Aorta (tissue), 5 donors: ENCODE results near the gene ARHGAP20. TPM values are rescaled to one million over a fixed set of nuclear protein-coding genes. Genes with fewer than 3 reads are reported as not detected.

Experiments
- ATAC-seq: fragments of 200-7000 bp; cut with Tn5 transposase; one replicate; pipeline ENCODE4 v1.9.1; 2022; ENCODE audit warnings: moderate library complexity; ENCODE audit not compliant: low FRiP score
- DNase-seq, 2 donors: peaks; one replicate each; pipeline ENCODE4 v3.0.0-alpha.2; 2020
- H3K27ac ChIP-seq, 2 donors: one replicate each; pipeline ENCODE4 v1.5.1; 2013; ENCODE audit warnings: low read length in 2 of 2, mild to moderate bottlenecking in 2 of 2, moderate library complexity in 2 of 2, control low read depth in 1 of 2, inconsistent platforms in 1 of 2, low read depth in 1 of 2
- H3K27me3 ChIP-seq, 2 donors: one replicate each; pipeline ENCODE4 v1.6.1; 2013; ENCODE audit warnings: control low read depth in 1 of 2, low read length in 1 of 2, mild to moderate bottlenecking in 1 of 2, moderate library complexity in 1 of 2; ENCODE audit not compliant: insufficient read depth in 2 of 2, control insufficient read depth in 1 of 2
- H3K36me3 ChIP-seq, 2 donors: one replicate each; pipeline ENCODE4 v1.6.1; 2013; ENCODE audit warnings: control low read depth in 1 of 2, low read length in 1 of 2, mild to moderate bottlenecking in 1 of 2; ENCODE audit not compliant: insufficient read depth in 2 of 2, control insufficient read depth in 1 of 2
- H3K4me1 ChIP-seq, 2 donors: one replicate each; pipeline ENCODE4 v1.6.1; 2013; ENCODE audit warnings: low read length in 2 of 2, control low read depth in 1 of 2, mild to moderate bottlenecking in 1 of 2, moderate library complexity in 1 of 2; ENCODE audit not compliant: insufficient read depth in 2 of 2, control insufficient read depth in 1 of 2
- H3K4me3 ChIP-seq, 2 donors: one replicate each; pipeline ENCODE4 v1.5.1; 2013; ENCODE audit warnings: low read length in 2 of 2, control low read depth in 1 of 2, mild to moderate bottlenecking in 1 of 2
- H3K9me3 ChIP-seq: one replicate; pipeline ENCODE4 v1.6.1; 2013; ENCODE audit warnings: mild to moderate bottlenecking, low read length; ENCODE audit not compliant: control insufficient read depth
- WGBS, 2 donors: extraction: QIAGEN DNeasy Blood & Tissue Kit; methylation state at CpG; one replicate each; pipeline ENCODE4 v1.1.7; 2013; 5-methylcytosine and 5-hydroxymethylcytosine counted together
- intact Hi-C, 2 donors: fragments of 100-400 bp; cut with DNase I; formaldehyde crosslinking; loops; one replicate each; pipeline versions ENCODE4 v1.14.2 to v1.15.0; 2022
- long read RNA-seq, 2 donors: library from polyadenylated mRNA; unstranded; transcript quantifications; one replicate each; pipeline ENCODE4 v2.0.0, GENCODE V29; 2020 to 2021
- polyA plus RNA-seq, 2 donors: library from polyadenylated mRNA; stranded (reverse); fragments of 200-250 nt; gene quantifications; one replicate each; pipeline ENCODE4 v1.2.3, GENCODE V29; 2013
- total RNA-seq, 2 donors: library from RNA; stranded (reverse); fragmentation: NEBNext Ultra II Directional; extraction: Animal tissue kit (Norgen Biotek cat#: 25700); gene quantifications; one replicate each; pipeline ENCODE4 v1.2.1, GENCODE V29; 2021
- donor health status: healthy with polysubstance abuse.
- donor health status: Bipolar disorder and iron deficiency.
- donor health status: DM: no; HTN: no; CAD: no.
- donor health status: DM: no; HTN: no; CAD: no.
- donor health status: DM: yes; HTN: yes; CAD: no.

ARHGAP20 gene, protein sequence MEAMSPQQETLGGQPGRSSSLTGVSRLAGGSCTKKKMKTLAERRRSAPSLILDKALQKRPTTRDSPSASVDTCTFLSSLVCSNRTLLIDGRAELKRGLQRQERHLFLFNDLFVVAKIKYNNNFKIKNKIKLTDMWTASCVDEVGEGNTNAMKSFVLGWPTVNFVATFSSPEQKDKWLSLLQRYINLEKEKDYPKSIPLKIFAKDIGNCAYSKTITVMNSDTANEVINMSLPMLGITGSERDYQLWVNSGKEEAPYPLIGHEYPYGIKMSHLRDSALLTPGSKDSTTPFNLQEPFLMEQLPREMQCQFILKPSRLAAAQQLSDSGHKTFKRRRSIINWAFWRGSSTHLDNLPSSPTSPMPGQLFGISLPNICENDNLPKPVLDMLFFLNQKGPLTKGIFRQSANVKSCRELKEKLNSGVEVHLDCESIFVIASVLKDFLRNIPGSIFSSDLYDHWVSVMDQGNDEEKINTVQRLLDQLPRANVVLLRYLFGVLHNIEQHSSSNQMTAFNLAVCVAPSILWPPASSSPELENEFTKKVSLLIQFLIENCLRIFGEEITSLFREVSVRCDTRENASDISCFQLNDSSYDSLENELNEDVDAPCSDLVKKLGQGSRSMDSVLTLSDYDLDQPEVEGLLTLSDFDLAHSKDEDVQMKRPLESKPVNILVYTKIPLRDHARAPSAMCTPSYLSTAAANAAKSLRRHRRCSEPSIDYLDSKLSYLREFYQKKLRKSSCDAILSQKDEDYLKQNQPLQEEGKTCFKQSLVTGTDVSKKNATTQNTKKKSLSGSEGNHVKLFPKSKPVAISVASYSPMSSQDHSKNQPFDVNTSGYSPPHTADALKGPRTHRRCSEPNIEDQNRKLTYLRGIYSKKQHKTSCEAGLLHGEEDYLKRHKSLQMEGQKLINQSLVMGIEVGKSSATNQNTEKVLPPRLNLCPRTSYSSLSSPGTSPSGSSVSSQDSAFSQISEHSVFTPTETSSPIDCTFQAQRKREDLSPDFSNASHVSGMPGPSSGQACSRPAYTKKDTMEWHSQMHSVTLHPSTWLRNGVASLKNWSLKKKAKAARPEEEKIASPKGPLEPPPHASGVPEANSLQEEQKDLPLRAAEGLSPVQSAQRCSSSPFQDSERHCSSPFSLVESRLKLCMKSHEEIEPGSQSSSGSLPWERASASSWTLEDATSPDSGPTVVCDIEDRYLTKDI
- total RNA-seq (1 to 10 TPM; 3.5 to 5.1 TPM), polyA plus RNA-seq (1 to 10 TPM in 1 of 2 donors, under 1 TPM in 1; 0.63 to 1.3 TPM)
- long read RNA-seq, donor 1, partial matches to known transcripts: 3 of 5 reads
- long read RNA-seq, donor 1, other reads (novel, unspliced or antisense): 2 of 5 reads
- long read RNA-seq, donor 2, partial matches to known transcripts: 1 of 1 reads
- long read RNA-seq, donor 2, other reads (novel, unspliced or antisense): 0 of 1 reads

DNA sequence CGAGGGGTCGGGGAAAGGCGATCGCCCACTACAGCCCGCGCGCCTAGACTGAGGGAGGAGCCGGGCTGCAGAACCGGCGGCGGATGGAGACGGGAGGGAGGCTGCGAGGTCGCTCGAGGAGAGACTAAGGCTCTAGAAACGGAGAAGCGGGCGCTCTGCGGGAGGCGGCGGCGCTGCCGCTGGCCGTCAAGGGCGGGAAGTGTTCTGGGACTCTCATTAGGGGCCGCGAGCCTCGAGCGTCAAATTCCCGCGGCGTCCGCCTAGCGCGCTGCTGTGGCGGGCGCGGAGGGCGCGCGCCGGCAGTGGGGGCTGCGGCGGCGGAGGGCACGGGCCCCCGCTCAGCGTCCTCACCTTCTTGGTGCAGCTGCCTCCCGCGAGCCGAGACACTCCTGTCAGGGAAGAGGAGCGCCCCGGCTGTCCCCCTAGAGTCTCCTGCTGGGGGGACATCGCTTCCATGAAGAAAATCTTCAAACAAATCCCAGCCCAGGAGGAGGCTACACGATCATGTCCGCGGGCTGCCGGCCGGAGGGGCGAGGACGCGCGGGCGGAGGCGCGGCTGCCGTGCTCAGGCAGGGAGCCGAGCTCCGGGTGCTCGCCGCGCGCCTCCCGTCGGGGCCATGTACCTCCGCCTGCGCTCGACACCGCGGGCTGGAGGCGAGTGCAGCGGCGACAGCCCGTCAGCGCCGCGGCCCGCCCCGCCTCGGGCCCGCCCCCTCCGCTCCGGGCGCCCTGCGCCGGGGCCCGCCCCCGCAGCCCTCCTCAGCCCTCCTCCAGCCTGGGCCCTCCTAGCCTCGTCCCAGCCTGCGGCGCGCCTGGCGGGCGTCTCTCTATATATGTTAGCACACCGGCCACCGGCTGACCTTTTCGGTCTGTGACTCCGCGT lies at the start of gene ARHGAP20:
Gene ARHGAP20, minus strand, starts transcription at position 662 of the 883 bp plus-strand sequence. Its CDS starts 206 bp downstream, at position 456.
- Histone ChIP-seq H3K9me3 (no peaks in the 10 kb centered on the region), H3K4me3 (peak within 1 kb of the TSS; percentile 41 to 52), H3K36me3 (no peaks in the 10 kb centered on the region), H3K27ac (no peak within 1 kb of the TSS), H3K4me1 (no peaks in the 10 kb centered on the region), H3K27me3 (no peaks in the 10 kb centered on the region)
- 0 to 1% methylated on average over 57 to 109 of the region's 109 CpGs for WGBS, 2 donors
- DNase-seq (peak; percentile 85 to 92), ATAC-seq (peak; percentile 94)
- intact Hi-C loops: loop anchor here (10.0 kb wide), 2 partner anchors 513 to 523 kb away; no protein-coding TSS in a partner anchor

DNA sequence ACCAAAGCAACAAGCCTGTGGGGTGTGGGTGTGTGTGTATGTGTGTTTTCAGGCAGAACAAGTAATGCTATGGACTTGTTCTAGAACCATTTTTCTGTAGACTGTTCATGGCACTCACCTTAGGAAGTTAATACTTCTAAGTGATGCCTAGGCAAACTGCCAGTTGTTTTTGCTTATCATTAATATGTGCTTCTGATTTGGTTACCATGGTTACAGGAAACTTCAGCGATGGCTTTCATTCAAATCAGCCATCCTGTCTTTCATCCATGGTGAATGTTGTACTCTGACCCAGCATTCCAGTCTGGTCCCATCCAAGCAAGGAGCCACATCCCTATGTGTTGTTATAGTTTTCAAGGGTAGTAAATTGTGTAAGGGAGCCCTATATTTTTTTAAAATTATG lies 49.8 kb upstream of the ARHGAP20 start:
- Histone ChIP-seq H3K4me1 (peaks cover 0 to 5% of the 10 kb centered on the region in 2 donors), H3K36me3 (no peaks in the 10 kb centered on the region), H3K9me3 (no peaks in the 10 kb centered on the region), H3K27me3 (no peaks in the 10 kb centered on the region), H3K27ac (no peak overlapping the region), H3K4me3 (no peak overlapping the region)
- 45 to 55% methylated on average over 1 of the region's 1 CpG for WGBS, 2 donors
- no peak for ATAC-seq
- no peak for DNase-seq
- intact Hi-C loops: no loop called here

DNA sequence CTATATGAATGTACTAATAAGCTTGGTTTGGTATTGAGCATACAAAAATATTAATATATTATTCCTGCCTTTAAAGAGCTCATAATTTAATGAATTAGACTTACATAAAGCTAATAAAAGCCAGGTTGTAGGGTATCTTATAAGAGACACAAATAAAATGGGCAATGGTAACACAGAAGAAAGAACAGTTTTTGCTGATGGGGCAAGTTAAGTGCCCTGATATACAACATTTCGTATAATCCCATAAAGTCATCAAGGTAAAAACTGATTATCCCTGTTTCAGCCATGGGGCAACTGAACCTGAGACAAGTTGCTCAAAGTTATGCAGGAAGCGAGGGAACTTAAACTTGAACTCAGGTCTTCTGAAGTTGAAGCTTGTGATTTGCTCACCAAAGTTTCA lies 48.9 kb upstream of the ARHGAP20 start:
- Histone ChIP-seq H3K36me3 (no peaks in the 10 kb centered on the region), H3K4me3 (no peak overlapping the region), H3K4me1 (peaks cover 0 to 5% of the 10 kb centered on the region in 2 donors), H3K27ac (no peak overlapping the region), H3K9me3 (no peaks in the 10 kb centered on the region), H3K27me3 (no peaks in the 10 kb centered on the region)
- 96 to 98% methylated on average over 2 of the region's 2 CpGs for WGBS, 2 donors
- ATAC-seq: no peak
- DNase-seq: no peak
- intact Hi-C loops: no loop called here

DNA sequence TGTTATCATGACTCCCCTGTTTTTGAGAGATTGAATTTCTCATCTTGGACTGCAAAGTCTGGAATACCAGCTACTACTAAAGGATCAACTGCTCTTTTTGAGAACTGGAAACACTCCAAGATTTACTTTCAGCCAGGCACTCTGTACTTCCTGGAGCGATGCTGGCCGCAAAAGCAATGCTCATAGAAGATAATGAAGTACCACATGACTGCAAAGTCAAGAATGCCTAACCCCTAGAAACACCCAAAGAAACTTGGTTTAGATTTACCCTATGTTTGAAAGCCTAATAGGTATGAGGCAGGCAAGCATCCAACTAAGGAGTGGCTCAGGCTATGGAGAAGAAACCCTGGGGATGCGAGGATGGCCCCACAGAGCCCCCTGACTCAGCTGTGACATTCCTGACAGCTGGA lies 47.7 kb upstream of the ARHGAP20 start:
- ATAC-seq (no peak), DNase-seq (no peak)
- no peak overlapping the region for H3K27ac ChIP-seq
- H3K36me3 ChIP-seq: no peaks in the 10 kb centered on the region
- intact Hi-C loops: no loop called here
- peaks cover 0 to 5% of the 10 kb centered on the region in 2 donors for H3K4me1 ChIP-seq
- H3K9me3 ChIP-seq: no peaks in the 10 kb centered on the region
- 9 to 12% methylated on average over 3 of the region's 3 CpGs for WGBS, 2 donors
- H3K27me3 ChIP-seq: no peaks in the 10 kb centered on the region
- no peak overlapping the region for H3K4me3 ChIP-seq

DNA sequence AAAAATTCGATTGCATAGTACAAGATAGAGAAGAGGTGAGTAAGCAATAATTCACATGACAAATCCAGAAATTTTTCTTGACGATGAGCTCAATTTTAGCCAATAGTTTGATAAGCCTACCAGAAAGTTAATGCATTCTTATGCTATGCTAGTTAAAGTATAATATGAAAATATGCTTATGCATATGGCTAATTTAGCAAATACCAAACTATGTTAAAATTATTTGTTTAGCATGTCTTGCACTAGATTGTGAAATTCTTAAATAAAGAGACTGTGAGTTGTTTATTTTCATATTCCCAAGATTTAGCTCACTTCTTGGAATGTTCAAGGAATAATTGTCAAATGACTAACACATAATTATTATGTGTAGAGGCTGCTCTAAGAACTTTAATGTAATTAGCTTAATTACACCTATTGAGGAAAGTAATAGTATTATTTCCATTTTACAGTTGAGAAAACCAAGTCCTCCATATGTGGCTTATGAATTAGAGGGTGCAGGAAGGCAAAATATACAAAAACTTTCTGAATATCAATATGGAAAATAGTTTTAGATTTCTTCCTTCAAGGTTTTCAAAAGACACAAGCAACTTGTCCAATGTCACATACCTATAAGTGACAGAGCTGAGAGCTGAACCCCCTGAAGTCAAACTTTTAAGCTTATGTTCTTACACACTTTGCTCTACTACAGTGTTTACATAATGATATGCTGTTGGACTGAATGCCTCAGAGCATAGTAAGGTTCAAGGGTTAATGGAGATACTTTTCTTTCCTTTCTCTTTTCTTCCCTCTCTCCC lies 45.9 kb upstream of the ARHGAP20 start:
- Histone ChIP-seq H3K27ac (no peak overlapping the region), H3K4me3 (no peak overlapping the region), H3K4me1 (peaks cover 0 to 2% of the 10 kb centered on the region in 2 donors), H3K27me3 (no peaks in the 10 kb centered on the region), H3K9me3 (no peaks in the 10 kb centered on the region), H3K36me3 (no peaks in the 10 kb centered on the region)
- WGBS, 2 donors: 82 to 83% methylated on average over 2 of the region's 2 CpGs
- ATAC-seq (no peak), DNase-seq (no peak)
- intact Hi-C loops: no loop called here

DNA sequence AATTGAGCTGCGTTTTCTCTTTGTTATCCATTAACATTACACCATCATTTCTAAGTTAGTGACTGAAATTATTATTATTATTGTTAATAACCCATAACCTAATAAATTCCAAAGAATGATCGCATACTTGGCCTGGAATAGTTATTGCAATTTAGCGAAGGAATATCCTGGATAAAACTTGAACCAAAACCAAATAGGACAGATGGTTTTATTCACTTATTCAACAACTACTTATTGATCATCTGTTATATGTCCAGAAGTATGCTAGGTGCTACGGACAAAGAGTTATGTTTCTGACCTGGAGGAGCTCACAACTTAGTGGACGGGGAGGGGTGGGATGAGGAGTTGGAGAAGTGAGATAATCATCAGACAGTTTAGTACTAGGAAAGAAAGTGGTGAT lies 44.8 kb upstream of the ARHGAP20 start:
- Histone ChIP-seq H3K27ac (no peak overlapping the region), H3K9me3 (no peaks in the 10 kb centered on the region), H3K27me3 (no peaks in the 10 kb centered on the region), H3K4me3 (no peak overlapping the region), H3K36me3 (no peaks in the 10 kb centered on the region), H3K4me1 (no peaks in the 10 kb centered on the region)
- ATAC-seq: no peak
- WGBS, 2 donors: 85 to 93% methylated on average over 5 of the region's 5 CpGs
- intact Hi-C loops: no loop called here
- DNase-seq: no peak

DNA sequence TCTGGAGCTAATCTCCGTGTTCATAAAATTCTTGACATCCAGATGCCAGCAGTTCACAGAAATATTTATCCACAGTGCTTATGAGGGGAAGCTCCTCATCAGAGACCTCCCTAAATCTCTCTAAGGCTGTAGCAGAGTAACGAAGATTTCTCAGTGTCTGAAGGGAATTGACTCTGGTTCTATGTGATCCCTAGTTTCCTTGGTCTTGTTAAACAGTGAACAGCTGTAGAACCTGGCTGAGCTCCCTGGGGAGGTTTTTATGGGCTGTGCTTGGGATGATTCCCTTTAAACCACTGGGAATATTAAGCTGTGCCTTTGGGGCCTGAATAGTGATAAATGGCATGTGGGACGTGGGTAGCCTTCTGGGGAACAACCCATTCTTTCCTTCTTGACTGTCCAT lies 43.7 kb upstream of the ARHGAP20 start:
- DNase-seq (no peak), ATAC-seq (no peak)
- Histone ChIP-seq H3K4me1 (no peaks in the 10 kb centered on the region), H3K36me3 (no peaks in the 10 kb centered on the region), H3K27me3 (no peaks in the 10 kb centered on the region), H3K27ac (no peak overlapping the region), H3K9me3 (no peaks in the 10 kb centered on the region), H3K4me3 (no peak overlapping the region)
- WGBS, 2 donors: 59 to 63% methylated on average over 3 of the region's 3 CpGs
- intact Hi-C loops: no loop called here
